Measurements from ENCODE around the gene SEMA4D. TPM values are rescaled to one million over a fixed set of nuclear protein-coding genes. Genes with fewer than 3 reads are reported as not detected.

Gene SEMA4D
- total and polyA plus RNA-seq, 12 donors: 2.3 to 51.0 (median 20.2) TPM

DNA sequence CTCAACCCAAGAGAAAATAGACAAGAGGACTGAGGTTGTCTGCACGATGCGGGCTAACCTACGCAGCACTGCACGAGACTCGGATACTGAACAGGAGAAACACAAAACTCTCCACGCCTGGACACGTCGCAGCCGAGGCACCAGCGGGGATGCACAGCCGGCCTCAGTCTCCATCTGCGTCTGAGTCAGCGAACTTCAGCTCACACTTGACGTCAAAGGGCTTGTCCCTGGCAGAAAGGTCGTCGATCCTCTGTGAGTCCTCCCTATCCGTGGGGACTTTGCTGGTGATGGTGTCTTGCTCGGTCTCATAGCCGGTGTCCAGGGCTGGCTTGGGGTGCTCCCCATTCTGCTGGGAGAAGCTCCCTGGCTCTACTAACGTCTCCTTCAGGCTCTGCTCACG, 119.4 kb downstream of the SEMA4D start:
- ATAC-seq (no peak), DNase-seq (no peak)
- Histone ChIP-seq H3K4me1 (peaks cover 0 to 24% (median 0%) of the 10 kb centered on the region in 9 donors), H3K9me3 (no peaks in the 10 kb centered on the region), H3K4me3 (no peak overlapping the region), H3K27me3 (no peaks in the 10 kb centered on the region), H3K36me3 (peaks cover 0 to 62% (median 0%) of the 10 kb centered on the region in 9 donors), H3K27ac (peak overlapping the region in 1 of 10 donors; percentile 14)
- WGBS, 2 donors: 96 to 97% methylated on average over 21 of the region's 21 CpGs
- intact Hi-C loops (cut with DNase I): no loop called here
- TF ChIP-seq, protein P1, sequence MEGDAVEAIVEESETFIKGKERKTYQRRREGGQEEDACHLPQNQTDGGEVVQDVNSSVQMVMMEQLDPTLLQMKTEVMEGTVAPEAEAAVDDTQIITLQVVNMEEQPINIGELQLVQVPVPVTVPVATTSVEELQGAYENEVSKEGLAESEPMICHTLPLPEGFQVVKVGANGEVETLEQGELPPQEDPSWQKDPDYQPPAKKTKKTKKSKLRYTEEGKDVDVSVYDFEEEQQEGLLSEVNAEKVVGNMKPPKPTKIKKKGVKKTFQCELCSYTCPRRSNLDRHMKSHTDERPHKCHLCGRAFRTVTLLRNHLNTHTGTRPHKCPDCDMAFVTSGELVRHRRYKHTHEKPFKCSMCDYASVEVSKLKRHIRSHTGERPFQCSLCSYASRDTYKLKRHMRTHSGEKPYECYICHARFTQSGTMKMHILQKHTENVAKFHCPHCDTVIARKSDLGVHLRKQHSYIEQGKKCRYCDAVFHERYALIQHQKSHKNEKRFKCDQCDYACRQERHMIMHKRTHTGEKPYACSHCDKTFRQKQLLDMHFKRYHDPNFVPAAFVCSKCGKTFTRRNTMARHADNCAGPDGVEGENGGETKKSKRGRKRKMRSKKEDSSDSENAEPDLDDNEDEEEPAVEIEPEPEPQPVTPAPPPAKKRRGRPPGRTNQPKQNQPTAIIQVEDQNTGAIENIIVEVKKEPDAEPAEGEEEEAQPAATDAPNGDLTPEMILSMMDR (IDR thresholded peaks at IDR 0.05): no peak

DNA sequence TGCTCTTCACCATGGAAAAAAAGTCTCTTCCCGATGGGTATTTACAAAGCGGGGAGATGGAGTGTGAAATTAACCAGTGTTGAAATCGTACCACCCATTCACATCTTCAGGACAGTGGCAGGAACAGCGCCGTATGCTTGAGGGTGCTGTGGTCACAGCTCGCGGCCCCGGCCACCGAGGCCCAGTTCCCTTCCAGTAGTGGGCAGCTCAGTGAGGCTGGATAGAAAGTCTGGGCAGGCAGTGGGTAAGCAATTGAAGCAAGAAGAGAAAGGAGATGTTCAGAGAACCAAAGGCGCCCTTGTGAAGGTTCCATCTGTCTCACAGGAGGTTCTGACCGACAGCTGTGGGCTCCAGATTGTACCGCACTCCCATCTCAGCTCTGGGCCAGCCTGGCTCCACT, 120.5 kb downstream of the SEMA4D start:
- Histone ChIP-seq H3K4me1 (peaks cover 0 to 24% (median 0%) of the 10 kb centered on the region in 9 donors), H3K9me3 (no peaks in the 10 kb centered on the region), H3K27me3 (no peaks in the 10 kb centered on the region), H3K4me3 (no peak overlapping the region), H3K36me3 (peaks cover 0 to 51% (median 0%) of the 10 kb centered on the region in 9 donors), H3K27ac (no peak overlapping the region)
- TF ChIP-seq, protein P1 (IDR thresholded peaks at IDR 0.05): no peak
- intact Hi-C loops (cut with DNase I): no loop called here
- no peak for ATAC-seq
- WGBS, 2 donors: 87 to 94% methylated on average over 12 of the region's 12 CpGs
- DNase-seq: no peak

DNA sequence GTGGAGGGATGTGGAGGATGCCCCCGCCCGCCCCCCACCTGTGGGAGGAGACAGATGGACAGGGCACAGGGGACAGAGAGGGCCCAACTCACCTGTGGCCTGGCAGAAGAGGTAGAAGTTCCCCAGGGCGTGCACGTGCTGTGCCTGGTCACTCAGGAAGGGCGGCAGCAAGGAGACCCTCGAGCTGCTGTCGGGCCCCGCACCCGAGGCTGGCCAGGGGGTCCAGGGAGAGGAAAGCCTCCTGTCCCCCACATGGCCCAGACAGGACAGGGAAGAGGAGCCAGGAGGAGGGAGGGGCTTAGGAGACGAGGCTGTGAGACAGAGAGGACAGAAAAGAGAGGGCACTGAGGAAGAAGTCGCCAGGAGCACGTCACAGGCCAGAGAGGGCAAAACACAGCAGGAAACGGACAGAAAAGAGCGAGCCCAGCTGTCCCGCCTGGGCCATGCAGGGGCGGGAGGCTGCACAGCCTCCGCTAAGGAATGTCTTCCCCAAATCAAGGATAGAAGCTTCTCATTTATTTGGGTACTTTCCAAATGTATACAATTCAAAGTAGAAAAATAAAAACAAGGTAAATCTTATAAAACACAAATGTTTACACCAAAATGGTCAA, 121.1 kb downstream of the SEMA4D start:
- intact Hi-C loops (cut with DNase I): no loop called here
- Histone ChIP-seq H3K9me3 (no peaks in the 10 kb centered on the region), H3K4me1 (peaks cover 0 to 24% (median 0%) of the 10 kb centered on the region in 9 donors), H3K27ac (no peak overlapping the region), H3K36me3 (peaks cover 0 to 46% (median 0%) of the 10 kb centered on the region in 9 donors), H3K27me3 (no peaks in the 10 kb centered on the region), H3K4me3 (no peak overlapping the region)
- 84 to 85% methylated on average over 17 of the region's 17 CpGs for WGBS, 2 donors
- no peak for ATAC-seq
- DNase-seq: no peak
- TF ChIP-seq, protein P1 (IDR thresholded peaks at IDR 0.05): no peak

DNA sequence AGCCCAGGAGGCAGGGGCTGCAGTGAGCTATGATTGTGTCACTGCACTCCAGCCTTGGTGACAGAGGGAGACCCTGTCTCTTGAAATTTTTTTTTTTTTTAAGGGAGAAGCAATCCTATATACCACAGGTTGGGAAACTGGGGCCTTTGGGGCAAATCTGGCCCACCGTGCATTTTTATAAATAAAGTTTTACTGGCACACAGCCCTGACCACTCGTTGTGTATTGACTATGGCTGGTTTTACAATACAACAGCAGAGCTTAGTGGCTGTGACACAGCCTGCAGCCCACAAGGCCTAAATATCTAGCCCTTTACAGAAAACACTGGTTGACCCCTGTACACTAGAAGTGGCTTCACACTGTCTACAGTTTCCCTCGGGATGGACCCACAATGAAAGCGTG, 121.6 kb downstream of the SEMA4D start:
- H3K27ac ChIP-seq: no peak overlapping the region
- TF ChIP-seq, protein P1 (IDR thresholded peaks at IDR 0.05): no peak
- 87 to 91% methylated on average over 4 of the region's 4 CpGs for whole genome bisulfite sequencing, 2 donors
- intact Hi-C loops (cut with DNase I): no loop called here
- no peaks in the 10 kb centered on the region for H3K9me3 ChIP-seq
- H3K36me3 ChIP-seq: peaks cover 0 to 46% (median 0%) of the 10 kb centered on the region in 9 donors
- no peak for ATAC-seq
- H3K4me1 ChIP-seq: peaks cover 0 to 24% (median 0%) of the 10 kb centered on the region in 9 donors
- no peak overlapping the region for H3K4me3 ChIP-seq
- no peak for DNase-seq
- no peaks in the 10 kb centered on the region for H3K27me3 ChIP-seq

Data from heart right ventricle (tissue), 16 donors.